ENCODE data around the gene KBTBD4. TPM values are rescaled to one million over a fixed set of nuclear protein-coding genes. Genes with fewer than 3 reads are reported as not detected.

Gene KBTBD4
- total and polyA plus RNA-seq, 7 donors: 11.3 to 29.9 (median 15.9) TPM

DNA sequence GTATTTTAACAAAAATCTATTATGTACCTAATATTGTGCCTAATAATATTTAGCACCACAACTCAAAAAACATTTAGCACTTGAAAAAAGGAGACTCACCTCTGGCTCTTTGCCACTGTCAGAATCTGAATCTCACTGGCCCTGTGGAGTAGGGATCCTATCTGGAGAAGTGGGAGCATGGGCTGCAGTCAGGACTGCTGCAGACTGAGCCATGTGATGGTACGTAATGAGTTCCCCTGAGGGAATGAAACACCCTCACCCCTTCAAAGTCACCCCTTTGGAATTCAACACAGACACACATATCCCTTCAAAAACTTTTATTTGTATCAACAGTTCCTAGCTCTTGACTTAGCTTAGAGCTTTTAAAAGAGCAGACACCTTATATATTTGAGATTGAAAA is 6.9 kb downstream of the KBTBD4 start:
- no peak for TF ChIP-seq POLR2A (IDR thresholded peaks at IDR 0.05)
- no peak for TF ChIP-seq EP300 (IDR thresholded peaks at IDR 0.05)
- no peak for TF ChIP-seq POLR2AphosphoS5 (IDR thresholded peaks at IDR 0.05)
- TF ChIP-seq, protein P1, sequence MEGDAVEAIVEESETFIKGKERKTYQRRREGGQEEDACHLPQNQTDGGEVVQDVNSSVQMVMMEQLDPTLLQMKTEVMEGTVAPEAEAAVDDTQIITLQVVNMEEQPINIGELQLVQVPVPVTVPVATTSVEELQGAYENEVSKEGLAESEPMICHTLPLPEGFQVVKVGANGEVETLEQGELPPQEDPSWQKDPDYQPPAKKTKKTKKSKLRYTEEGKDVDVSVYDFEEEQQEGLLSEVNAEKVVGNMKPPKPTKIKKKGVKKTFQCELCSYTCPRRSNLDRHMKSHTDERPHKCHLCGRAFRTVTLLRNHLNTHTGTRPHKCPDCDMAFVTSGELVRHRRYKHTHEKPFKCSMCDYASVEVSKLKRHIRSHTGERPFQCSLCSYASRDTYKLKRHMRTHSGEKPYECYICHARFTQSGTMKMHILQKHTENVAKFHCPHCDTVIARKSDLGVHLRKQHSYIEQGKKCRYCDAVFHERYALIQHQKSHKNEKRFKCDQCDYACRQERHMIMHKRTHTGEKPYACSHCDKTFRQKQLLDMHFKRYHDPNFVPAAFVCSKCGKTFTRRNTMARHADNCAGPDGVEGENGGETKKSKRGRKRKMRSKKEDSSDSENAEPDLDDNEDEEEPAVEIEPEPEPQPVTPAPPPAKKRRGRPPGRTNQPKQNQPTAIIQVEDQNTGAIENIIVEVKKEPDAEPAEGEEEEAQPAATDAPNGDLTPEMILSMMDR (IDR thresholded peaks at IDR 0.05): no peak
- no peak for DNase-seq
- no peaks in the 10 kb centered on the region for H3K9me3 ChIP-seq
- H3K4me1 ChIP-seq: peaks cover 0 to 13% (median 0%) of the 10 kb centered on the region in 4 donors
- H3K4me3 ChIP-seq: no peak overlapping the region
- no peak overlapping the region for H3K27ac ChIP-seq
- intact Hi-C loops (cut with DNase I): no loop called here
- H3K27me3 ChIP-seq: no peaks in the 10 kb centered on the region
- peaks cover 8 to 66% (median 30%) of the 10 kb centered on the region in 4 donors for H3K36me3 ChIP-seq
- WGBS, 2 donors: 86 to 94% methylated on average over 1 of the region's 1 CpG

DNA sequence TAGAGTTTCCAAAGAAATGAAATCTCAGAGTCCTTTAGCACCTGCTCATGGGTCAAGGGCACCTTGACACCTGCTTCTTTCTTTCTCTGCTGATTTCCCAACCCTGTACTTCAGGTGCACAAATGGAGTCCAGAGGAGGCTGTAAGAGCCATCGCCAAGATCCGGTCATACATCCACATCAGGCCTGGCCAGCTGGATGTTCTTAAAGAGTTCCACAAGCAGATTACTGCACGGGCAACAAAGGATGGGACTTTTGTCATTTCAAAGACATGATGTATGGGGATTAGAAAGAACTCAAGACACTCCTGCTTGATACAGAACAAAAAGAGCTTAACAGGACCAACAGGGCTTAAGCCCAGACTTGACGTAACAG is 7.4 kb downstream of the KBTBD4 start:
- H3K4me1 ChIP-seq: peaks cover 0 to 13% (median 1%) of the 10 kb centered on the region in 4 donors
- no peaks in the 10 kb centered on the region for H3K27me3 ChIP-seq
- no peak for DNase-seq
- peaks cover 8 to 66% (median 30%) of the 10 kb centered on the region in 4 donors for H3K36me3 ChIP-seq
- WGBS, 2 donors: 93 to 94% methylated on average over 4 of the region's 4 CpGs
- no peak overlapping the region for H3K27ac ChIP-seq
- intact Hi-C loops (cut with DNase I): no loop called here
- H3K9me3 ChIP-seq: no peaks in the 10 kb centered on the region
- TF ChIP-seq, protein P1 (IDR thresholded peaks at IDR 0.05): no peak
- TF ChIP-seq POLR2AphosphoS5 (IDR thresholded peaks at IDR 0.05): no peak
- no peak for TF ChIP-seq EP300 (IDR thresholded peaks at IDR 0.05)
- TF ChIP-seq POLR2A (IDR thresholded peaks at IDR 0.05): no peak
- H3K4me3 ChIP-seq: no peak overlapping the region

GRCh38 chr11:47570651-47571356 is 8.0 kb downstream of the KBTBD4 start:
- peaks cover 8 to 65% (median 30%) of the 10 kb centered on the region in 4 donors for H3K36me3 ChIP-seq
- no peak overlapping the region for H3K4me3 ChIP-seq
- H3K27me3 ChIP-seq: no peaks in the 10 kb centered on the region
- no peak for DNase-seq
- intact Hi-C loops (cut with DNase I): no loop called here
- WGBS, 2 donors: 90 to 92% methylated on average over 3 of the region's 3 CpGs
- H3K27ac ChIP-seq: no peak overlapping the region
- H3K9me3 ChIP-seq: no peaks in the 10 kb centered on the region
- peaks cover 0 to 18% (median 4%) of the 10 kb centered on the region in 4 donors for H3K4me1 ChIP-seq
- TF ChIP-seq, protein P1 (IDR thresholded peaks at IDR 0.05): no peak
- TF ChIP-seq POLR2AphosphoS5 (IDR thresholded peaks at IDR 0.05) (no peak), POLR2A (IDR thresholded peaks at IDR 0.05) (no peak), EP300 (IDR thresholded peaks at IDR 0.05) (no peak)

- H3K4me3 ChIP-seq: no peak overlapping the region
- TF ChIP-seq EP300 (IDR thresholded peaks at IDR 0.05): no peak
- TF ChIP-seq, protein P1 (IDR thresholded peaks at IDR 0.05): no peak
- TF ChIP-seq POLR2A (IDR thresholded peaks at IDR 0.05): no peak
- TF ChIP-seq POLR2AphosphoS5 (IDR thresholded peaks at IDR 0.05): no peak
- DNase-seq: no peak
- peaks cover 0 to 23% (median 10%) of the 10 kb centered on the region in 4 donors for H3K4me1 ChIP-seq
- intact Hi-C loops (cut with DNase I): loop anchor here (5.0 kb wide), 1 partner anchor 102 kb away; no protein-coding TSS in a partner anchor
- H3K27me3 ChIP-seq: no peaks in the 10 kb centered on the region
- no peak overlapping the region for H3K27ac ChIP-seq
- H3K9me3 ChIP-seq: no peaks in the 10 kb centered on the region
- H3K36me3 ChIP-seq: peaks cover 8 to 54% (median 26%) of the 10 kb centered on the region in 4 donors
- 97 to 98% methylated on average over 7 of the region's 7 CpGs for WGBS, 2 donors
Observed at GRCh38 chr11:47569646-47570045, 9.1 kb downstream of the KBTBD4 start.

Data from sigmoid colon (tissue), 7 donors.